ENCODE measurements around the gene CRIP2.
A peak's percentile ranks its signal among the peaks of the same experiment; 100 is the strongest.

Gene CRIP2

DNA sequence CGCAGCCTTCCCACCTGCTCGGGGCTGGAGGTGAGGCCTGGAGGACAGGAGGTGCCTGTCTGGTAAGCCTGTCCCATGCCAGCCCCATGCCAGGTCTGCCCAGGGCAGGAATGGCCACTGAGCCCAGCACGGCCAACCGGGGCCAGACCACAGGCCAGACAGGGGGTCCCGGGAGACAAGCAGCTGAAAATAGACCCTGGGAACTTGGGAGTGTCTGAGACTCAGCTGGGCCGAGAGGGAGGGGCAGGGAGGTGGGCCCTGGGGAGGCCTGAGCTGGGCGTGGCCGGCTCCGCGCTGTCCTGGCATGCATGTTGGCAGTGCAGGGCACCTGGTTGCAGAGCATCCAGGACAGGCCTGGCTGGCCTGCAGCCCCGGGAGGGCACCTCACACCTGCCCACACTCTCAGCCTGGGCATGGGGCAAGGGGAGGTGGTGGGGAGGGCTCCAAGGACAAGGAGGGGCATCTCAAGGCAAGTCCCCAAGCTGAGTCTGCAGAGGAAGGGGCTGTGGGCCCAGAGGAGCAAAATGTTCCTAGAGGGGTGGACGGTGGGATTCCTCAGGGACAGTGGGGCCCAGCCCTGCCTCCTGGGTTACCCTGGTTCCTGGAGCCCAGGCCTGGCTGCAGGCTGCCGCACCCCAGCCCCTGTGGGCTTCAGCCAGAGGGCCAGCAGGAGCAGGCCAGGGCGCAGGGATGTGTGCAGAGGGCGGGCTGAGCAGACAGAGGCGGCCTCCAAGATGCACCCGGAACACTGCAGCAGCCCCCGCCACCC lies 8.9 kb downstream of the CRIP2 start:
- Histone ChIP-seq H2AK5ac (ENCODE audit: low read length) (peak overlapping the region; percentile 21), H3K4me3 (ENCODE audit: low read depth, low read length) (no peak overlapping the region), H3K9ac (ENCODE audit: low read length) (no peak overlapping the region), H4K91ac (ENCODE audit: low read depth, low read length) (no peak overlapping the region), H3K27ac (ENCODE audit: low read depth, low read length) (no peak overlapping the region), H3K79me1 (ENCODE audit: low read length) (peaks cover 18% of the 10 kb centered on the region), H2BK5ac (ENCODE audit: low read depth, low read length, poor library complexity) (no peak overlapping the region), H3K9me3 (ENCODE audit: insufficient read depth, low read depth, low read length) (peaks cover 6% of the 10 kb centered on the region), H2BK120ac (ENCODE audit: insufficient read depth, low read length, poor library complexity) (no peak overlapping the region), H3K79me2 (ENCODE audit: control insufficient read depth, insufficient read depth, low read length, poor library complexity) (peaks cover 3% of the 10 kb centered on the region), H3K4me2 (ENCODE audit: low read length) (no peak overlapping the region), H3K23ac (ENCODE audit: low read length) (no peak overlapping the region), H4K8ac (ENCODE audit: low read depth, low read length) (no peak overlapping the region), H2BK12ac (ENCODE audit: low read length) (peak overlapping the region; percentile 11), H3K4ac (ENCODE audit: low read depth, low read length) (no peak overlapping the region), H3K14ac (ENCODE audit: low read length) (no peak overlapping the region), H3K18ac (ENCODE audit: low read length) (no peak overlapping the region), H3K36me3 (ENCODE audit: control insufficient read depth in 1 of 2, insufficient read depth in 2 of 2, low read length in 2 of 2) (peaks cover 2 to 5% of the 10 kb centered on the region in 2 experiments), H3K27me3 (ENCODE audit: insufficient read depth, low read length) (peaks cover 33% of the 10 kb centered on the region), H2AFZ (ENCODE audit: insufficient read depth, low read length, poor library complexity) (no peak overlapping the region), H4K12ac (ENCODE audit: low read depth, low read length) (no peak overlapping the region), H3K4me1 (ENCODE audit: control insufficient read depth in 1 of 2, insufficient read depth in 2 of 2, low read length in 2 of 2) (peaks cover 24 to 41% of the 10 kb centered on the region in 2 experiments)
- WGBS (ENCODE audit: extremely low coverage, insufficient coverage, insufficient read length), result no CpG with 5 or more reads among the region's 18 CpGs
- DNase-seq, result no peak

DNA sequence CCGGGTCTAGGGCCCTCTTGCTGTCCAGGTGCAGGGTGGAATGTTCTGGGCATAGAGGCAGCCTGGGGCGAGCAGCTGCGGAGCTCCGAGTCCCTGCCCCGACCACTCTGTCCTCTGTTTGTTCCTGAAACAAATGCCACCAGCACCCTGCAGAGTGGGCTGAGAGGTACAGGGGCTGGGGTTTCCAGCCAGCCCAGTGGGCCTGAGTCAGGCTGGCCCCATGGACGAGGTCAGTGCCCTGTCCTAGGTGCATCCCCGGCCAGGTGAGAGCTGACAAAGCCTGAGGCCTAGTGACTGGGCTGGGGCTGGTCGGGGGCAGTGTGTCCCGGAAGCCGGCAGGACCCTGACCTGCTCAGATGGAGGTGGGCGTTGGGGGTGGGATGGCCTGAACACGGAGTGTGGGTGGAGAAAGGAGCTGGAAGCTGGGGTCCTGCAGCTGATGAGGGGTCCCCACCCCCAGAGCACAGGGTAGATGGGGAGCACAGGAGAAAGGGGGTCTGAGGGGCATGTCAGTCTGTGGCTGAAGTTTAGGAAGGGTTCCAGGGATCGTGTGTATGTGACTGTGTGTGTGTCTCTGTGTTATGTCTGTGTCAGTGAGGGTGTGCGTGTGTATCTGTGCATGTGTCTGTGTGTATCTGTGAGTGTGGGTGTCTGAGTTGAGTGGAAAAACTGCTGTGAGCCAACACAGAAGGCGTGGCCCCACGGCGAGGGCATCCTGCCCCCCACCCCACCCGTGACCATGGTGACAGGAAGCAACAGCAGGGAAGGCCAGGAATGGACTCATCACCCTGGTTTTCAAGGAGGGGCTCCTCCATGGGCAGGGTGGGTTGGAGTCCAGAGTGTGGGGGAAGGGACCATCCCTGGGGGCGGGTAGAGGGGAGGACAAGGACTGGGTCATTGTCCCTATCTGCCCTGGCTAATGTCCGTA lies 9.7 kb downstream of the CRIP2 start:
- no peak overlapping the region for H3K9ac ChIP-seq (ENCODE audit: low read length)
- WGBS (ENCODE audit: extremely low coverage, insufficient coverage, insufficient read length), result no CpG with 5 or more reads among the region's 20 CpGs
- H4K8ac ChIP-seq (ENCODE audit: low read depth, low read length), result no peak overlapping the region
- peaks cover 18% of the 10 kb centered on the region for H3K79me1 ChIP-seq (ENCODE audit: low read length)
- no peak overlapping the region for H3K18ac ChIP-seq (ENCODE audit: low read length)
- no peak overlapping the region for H3K4me3 ChIP-seq (ENCODE audit: low read depth, low read length)
- H3K9me3 ChIP-seq (ENCODE audit: insufficient read depth, low read depth, low read length), result peaks cover 6% of the 10 kb centered on the region
- no peak overlapping the region for H3K4me2 ChIP-seq (ENCODE audit: low read length)
- H2BK5ac ChIP-seq (ENCODE audit: low read depth, low read length, poor library complexity), result no peak overlapping the region
- H4K91ac ChIP-seq (ENCODE audit: low read depth, low read length), result no peak overlapping the region
- no peak overlapping the region for H3K14ac ChIP-seq (ENCODE audit: low read length)
- DNase-seq, result peak; percentile 61 to 70
- H2BK120ac ChIP-seq (ENCODE audit: insufficient read depth, low read length, poor library complexity), result no peak overlapping the region
- H3K23ac ChIP-seq (ENCODE audit: low read length), result no peak overlapping the region
- no peak overlapping the region for H2BK12ac ChIP-seq (ENCODE audit: low read length)
- no peak overlapping the region for H2AFZ ChIP-seq (ENCODE audit: insufficient read depth, low read length, poor library complexity)
- peaks cover under 1 to 3% of the 10 kb centered on the region in 2 experiments for H3K36me3 ChIP-seq (ENCODE audit: control insufficient read depth in 1 of 2, insufficient read depth in 2 of 2, low read length in 2 of 2)
- no peak overlapping the region for H2AK5ac ChIP-seq (ENCODE audit: low read length)
- H3K4me1 ChIP-seq (ENCODE audit: control insufficient read depth in 1 of 2, insufficient read depth in 2 of 2, low read length in 2 of 2), result peaks cover 28 to 44% of the 10 kb centered on the region in 2 experiments
- H4K12ac ChIP-seq (ENCODE audit: low read depth, low read length), result no peak overlapping the region
- no peak overlapping the region for H3K4ac ChIP-seq (ENCODE audit: low read depth, low read length)
- H3K27ac ChIP-seq (ENCODE audit: low read depth, low read length), result no peak overlapping the region
- H3K27me3 ChIP-seq (ENCODE audit: insufficient read depth, low read length), result peaks cover 28% of the 10 kb centered on the region
- peaks cover 3% of the 10 kb centered on the region for H3K79me2 ChIP-seq (ENCODE audit: control insufficient read depth, insufficient read depth, low read length, poor library complexity)

DNA sequence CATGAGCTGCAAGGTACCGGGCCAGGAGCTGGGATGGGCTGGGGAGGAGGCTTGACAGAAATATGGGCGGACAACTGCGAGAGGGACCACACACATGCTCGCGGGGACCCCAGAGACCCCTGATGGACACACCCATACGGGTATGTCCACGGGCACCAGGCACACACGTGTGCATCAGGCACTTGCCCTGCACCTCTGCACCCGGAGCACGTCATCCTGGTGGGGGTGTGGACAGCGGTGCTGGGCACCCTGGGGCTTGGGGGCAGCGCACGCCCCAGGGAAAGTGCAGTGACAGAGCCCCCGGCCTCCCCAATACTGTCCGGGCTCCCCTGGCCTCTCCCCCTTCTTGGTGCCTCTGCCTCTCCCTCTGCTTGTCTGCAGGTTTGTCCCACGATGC lies 10.4 kb downstream of the CRIP2 start:
- no CpG with 5 or more reads among the region's 16 CpGs for WGBS (ENCODE audit: extremely low coverage, insufficient coverage, insufficient read length)
- Histone ChIP-seq H4K12ac (ENCODE audit: low read depth, low read length) (no peak overlapping the region), H2BK5ac (ENCODE audit: low read depth, low read length, poor library complexity) (no peak overlapping the region)

DNA sequence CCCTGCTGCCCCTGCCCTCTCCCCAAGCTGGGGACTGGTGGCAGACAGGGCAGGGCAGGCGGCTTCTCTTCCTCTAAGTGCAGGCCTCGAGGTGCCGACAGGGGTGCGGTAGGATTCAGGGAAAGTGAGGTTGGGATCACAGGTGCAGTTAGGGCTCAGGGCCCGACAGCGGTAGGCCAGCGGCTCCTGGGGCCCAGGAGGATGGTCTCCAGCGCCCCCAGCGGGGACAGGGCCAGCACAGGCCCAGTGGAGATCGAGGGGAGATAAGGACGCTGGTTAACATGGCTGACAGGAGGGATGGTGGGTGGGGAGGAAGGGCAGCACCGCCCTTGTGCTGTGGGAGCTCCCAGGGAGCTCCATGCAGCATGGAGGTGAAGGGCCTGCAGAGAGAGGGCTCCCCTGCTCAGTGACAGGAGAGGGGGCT lies 11.1 kb downstream of the CRIP2 start:
- no peak overlapping the region for H3K4ac ChIP-seq (ENCODE audit: low read depth, low read length)
- peaks cover 21% of the 10 kb centered on the region for H3K27me3 ChIP-seq (ENCODE audit: insufficient read depth, low read length)
- peak overlapping the region; percentile 1 for H2AFZ ChIP-seq (ENCODE audit: insufficient read depth, low read length, poor library complexity)
- no peak overlapping the region for H2BK120ac ChIP-seq (ENCODE audit: insufficient read depth, low read length, poor library complexity)
- H3K79me1 ChIP-seq (ENCODE audit: low read length), result peaks cover 21% of the 10 kb centered on the region
- peaks cover 4% of the 10 kb centered on the region for H3K9me3 ChIP-seq (ENCODE audit: insufficient read depth, low read depth, low read length)
- no peak overlapping the region for H2BK5ac ChIP-seq (ENCODE audit: low read depth, low read length, poor library complexity)
- H2BK12ac ChIP-seq (ENCODE audit: low read length), result no peak overlapping the region
- H3K18ac ChIP-seq (ENCODE audit: low read length), result no peak overlapping the region
- H2AK5ac ChIP-seq (ENCODE audit: low read length), result no peak overlapping the region
- H3K9ac ChIP-seq (ENCODE audit: low read length), result no peak overlapping the region
- H3K36me3 ChIP-seq (ENCODE audit: control insufficient read depth in 1 of 2, insufficient read depth in 2 of 2, low read length in 2 of 2), result no peaks in the 10 kb centered on the region
- H4K8ac ChIP-seq (ENCODE audit: low read depth, low read length), result no peak overlapping the region
- no peak overlapping the region for H3K4me2 ChIP-seq (ENCODE audit: low read length)
- peaks cover 4% of the 10 kb centered on the region for H3K79me2 ChIP-seq (ENCODE audit: control insufficient read depth, insufficient read depth, low read length, poor library complexity)
- no peak overlapping the region for H3K4me3 ChIP-seq (ENCODE audit: low read depth, low read length)
- H3K4me1 ChIP-seq (ENCODE audit: control insufficient read depth in 1 of 2, insufficient read depth in 2 of 2, low read length in 2 of 2), result peaks cover 29 to 47% of the 10 kb centered on the region in 2 experiments
- WGBS (ENCODE audit: extremely low coverage, insufficient coverage, insufficient read length), result no CpG with 5 or more reads among the region's 12 CpGs
- peak; percentile 58 for DNase-seq
- no peak overlapping the region for H3K23ac ChIP-seq (ENCODE audit: low read length)
- no peak overlapping the region for H4K12ac ChIP-seq (ENCODE audit: low read depth, low read length)
- no peak overlapping the region for H3K14ac ChIP-seq (ENCODE audit: low read length)
- H3K27ac ChIP-seq (ENCODE audit: low read depth, low read length), result no peak overlapping the region
- no peak overlapping the region for H4K91ac ChIP-seq (ENCODE audit: low read depth, low read length)

More for the DNA sequence above, 10.4 kb downstream of the CRIP2 start:
- no peak overlapping the region for H2AFZ ChIP-seq (ENCODE audit: insufficient read depth, low read length, poor library complexity)
- H2AK5ac ChIP-seq (ENCODE audit: low read length), result no peak overlapping the region
- H3K14ac ChIP-seq (ENCODE audit: low read length), result no peak overlapping the region
- H3K18ac ChIP-seq (ENCODE audit: low read length), result no peak overlapping the region
- peaks cover 21% of the 10 kb centered on the region for H3K27me3 ChIP-seq (ENCODE audit: insufficient read depth, low read length)
- H3K79me1 ChIP-seq (ENCODE audit: low read length), result peaks cover 18% of the 10 kb centered on the region
- no peak overlapping the region for H3K27ac ChIP-seq (ENCODE audit: low read depth, low read length)
- H2BK120ac ChIP-seq (ENCODE audit: insufficient read depth, low read length, poor library complexity), result no peak overlapping the region
- peaks cover 6% of the 10 kb centered on the region for H3K9me3 ChIP-seq (ENCODE audit: insufficient read depth, low read depth, low read length)
- no peak overlapping the region for H3K4me2 ChIP-seq (ENCODE audit: low read length)
- no peak overlapping the region for H4K8ac ChIP-seq (ENCODE audit: low read depth, low read length)
- H3K79me2 ChIP-seq (ENCODE audit: control insufficient read depth, insufficient read depth, low read length, poor library complexity), result peaks cover 3% of the 10 kb centered on the region
- H3K23ac ChIP-seq (ENCODE audit: low read length), result no peak overlapping the region
- no peak for DNase-seq
- H3K4me1 ChIP-seq (ENCODE audit: control insufficient read depth in 1 of 2, insufficient read depth in 2 of 2, low read length in 2 of 2), result peaks cover 29 to 48% of the 10 kb centered on the region in 2 experiments
- H3K9ac ChIP-seq (ENCODE audit: low read length), result no peak overlapping the region
- H3K4ac ChIP-seq (ENCODE audit: low read depth, low read length), result no peak overlapping the region
- H2BK12ac ChIP-seq (ENCODE audit: low read length), result no peak overlapping the region
- no peaks in the 10 kb centered on the region for H3K36me3 ChIP-seq (ENCODE audit: control insufficient read depth in 1 of 2, insufficient read depth in 2 of 2, low read length in 2 of 2)
- no peak overlapping the region for H4K91ac ChIP-seq (ENCODE audit: low read depth, low read length)
- H3K4me3 ChIP-seq (ENCODE audit: low read depth, low read length), result no peak overlapping the region
